Activated B cell treated with CpG ODN at 0.5 μM for 24 hours (primary cell): ENCODE data around the gene KCND2. TPM values are rescaled to one million over a fixed set of nuclear protein-coding genes. Genes with fewer than 3 reads are reported as not detected.

Experiments used
- ATAC-seq: fragments of 200-7000 bp; cut with Tn5 transposase; one replicate; pipeline ENCODE4 v1.10.0; 2021; ENCODE audit warnings: low read depth, mild to moderate bottlenecking, moderate library complexity
- CTCF ChIA-PET: fragments of 350-600 bp; sonication (Branson Sonifier 250); formaldehyde crosslinking; loops from one replicate; lab custom pipeline; 2021; ENCODE audit warnings: antibody characterized with exemption; lab: Charles Lee
- POLR2A ChIA-PET: fragments of 350-600 bp; sonication (Branson Sonifier 250); formaldehyde crosslinking; loops from one replicate; lab custom pipeline; 2021; ENCODE audit warnings: antibody characterized with exemption; lab: Charles Lee
- DNase-seq: peaks from one replicate; pipeline ENCODE4 v3.0.0; 2022
- H3K27ac Mint-ChIP-seq: one replicate; pipeline ENCODE4 v1.8.0; 2020; ENCODE audit warnings: mixed read lengths
- H3K27me3 Mint-ChIP-seq: one replicate; pipeline ENCODE4 v1.8.0; 2021; ENCODE audit warnings: mixed read lengths
- H3K36me3 Mint-ChIP-seq: one replicate; pipeline ENCODE4 v1.8.0; 2021; ENCODE audit warnings: low read depth, mixed read lengths
- H3K4me1 Mint-ChIP-seq: one replicate; pipeline ENCODE4 v1.8.0; 2021; ENCODE audit warnings: mixed read lengths
- H3K4me3 Mint-ChIP-seq: one replicate; pipeline ENCODE4 v1.8.0; 2020; ENCODE audit warnings: mild to moderate bottlenecking, mixed read lengths
- H3K9me3 Mint-ChIP-seq: one replicate; pipeline ENCODE4 v1.8.0; 2020; ENCODE audit warnings: mixed read lengths
- intact Hi-C: fragments of 100-400 bp; cut with micrococcal nuclease; formaldehyde crosslinking; loops from one replicate; pipeline ENCODE4 v1.15.1; 2024
- total RNA-seq: library from RNA; stranded (reverse); gene quantifications from 2 replicates; pipeline ENCODE4 v1.2.3, GENCODE V29; 2022
- TF ChIP-seq, protein P1 (sequence below): fragments of 200-600 bp; IDR thresholded peaks from one replicate; pipeline ENCODE4 v1.8.0; 2022; ENCODE audit warnings: antibody characterized with exemption, mild to moderate bottlenecking

KCND2 gene
- total RNA-seq, 1 donor from 2014 or later = not detected

DNA sequence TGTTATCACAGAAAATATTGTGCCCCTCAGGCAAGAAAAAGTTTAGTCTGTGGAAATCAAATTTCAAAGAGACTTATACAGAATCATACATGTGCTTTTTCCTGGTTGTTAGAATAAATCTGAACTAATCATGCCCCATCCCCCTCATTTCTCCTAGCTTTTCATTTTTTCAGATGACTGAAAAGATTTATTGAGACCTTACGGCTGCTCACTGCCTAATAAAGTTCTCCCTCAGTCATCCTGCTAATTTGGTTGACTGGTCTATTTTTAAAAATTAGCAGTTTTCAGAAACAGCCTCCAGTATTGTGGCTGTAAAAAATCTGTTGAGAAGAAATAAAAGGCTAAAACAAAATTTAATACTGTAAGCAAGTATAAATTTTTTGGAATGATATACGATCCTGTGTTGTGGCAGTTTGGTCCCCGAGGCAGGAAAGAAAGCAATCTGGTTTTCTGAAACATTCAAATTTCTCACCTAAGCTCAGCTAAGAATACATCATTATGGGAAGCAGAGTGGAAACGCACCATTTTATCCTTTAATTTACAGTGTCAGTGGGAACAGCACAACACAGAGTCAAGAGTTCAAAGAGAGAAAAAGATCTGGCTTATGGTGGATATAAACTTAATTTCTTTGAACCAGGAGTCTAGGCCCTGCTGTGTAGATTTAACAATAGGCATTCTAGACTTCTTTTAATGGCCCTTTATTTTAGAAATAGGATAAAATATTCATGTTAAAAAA lies 144.4 kb downstream of the KCND2 start:
- ChIA-PET CTCF (no interaction called here), POLR2A (no interaction called here)
- Mint-ChIP-seq H3K36me3 (no peaks in the 10 kb centered on the region), H3K27ac (no peak overlapping the region), H3K4me3 (no peak overlapping the region), H3K27me3 (no peaks in the 10 kb centered on the region), H3K9me3 (no peaks in the 10 kb centered on the region), H3K4me1 (no peaks in the 10 kb centered on the region)
- DNase-seq (no peak), ATAC-seq (no peak)
- TF ChIP-seq, protein P1, sequence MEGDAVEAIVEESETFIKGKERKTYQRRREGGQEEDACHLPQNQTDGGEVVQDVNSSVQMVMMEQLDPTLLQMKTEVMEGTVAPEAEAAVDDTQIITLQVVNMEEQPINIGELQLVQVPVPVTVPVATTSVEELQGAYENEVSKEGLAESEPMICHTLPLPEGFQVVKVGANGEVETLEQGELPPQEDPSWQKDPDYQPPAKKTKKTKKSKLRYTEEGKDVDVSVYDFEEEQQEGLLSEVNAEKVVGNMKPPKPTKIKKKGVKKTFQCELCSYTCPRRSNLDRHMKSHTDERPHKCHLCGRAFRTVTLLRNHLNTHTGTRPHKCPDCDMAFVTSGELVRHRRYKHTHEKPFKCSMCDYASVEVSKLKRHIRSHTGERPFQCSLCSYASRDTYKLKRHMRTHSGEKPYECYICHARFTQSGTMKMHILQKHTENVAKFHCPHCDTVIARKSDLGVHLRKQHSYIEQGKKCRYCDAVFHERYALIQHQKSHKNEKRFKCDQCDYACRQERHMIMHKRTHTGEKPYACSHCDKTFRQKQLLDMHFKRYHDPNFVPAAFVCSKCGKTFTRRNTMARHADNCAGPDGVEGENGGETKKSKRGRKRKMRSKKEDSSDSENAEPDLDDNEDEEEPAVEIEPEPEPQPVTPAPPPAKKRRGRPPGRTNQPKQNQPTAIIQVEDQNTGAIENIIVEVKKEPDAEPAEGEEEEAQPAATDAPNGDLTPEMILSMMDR = no peak
- intact Hi-C loops = no loop called here

DNA sequence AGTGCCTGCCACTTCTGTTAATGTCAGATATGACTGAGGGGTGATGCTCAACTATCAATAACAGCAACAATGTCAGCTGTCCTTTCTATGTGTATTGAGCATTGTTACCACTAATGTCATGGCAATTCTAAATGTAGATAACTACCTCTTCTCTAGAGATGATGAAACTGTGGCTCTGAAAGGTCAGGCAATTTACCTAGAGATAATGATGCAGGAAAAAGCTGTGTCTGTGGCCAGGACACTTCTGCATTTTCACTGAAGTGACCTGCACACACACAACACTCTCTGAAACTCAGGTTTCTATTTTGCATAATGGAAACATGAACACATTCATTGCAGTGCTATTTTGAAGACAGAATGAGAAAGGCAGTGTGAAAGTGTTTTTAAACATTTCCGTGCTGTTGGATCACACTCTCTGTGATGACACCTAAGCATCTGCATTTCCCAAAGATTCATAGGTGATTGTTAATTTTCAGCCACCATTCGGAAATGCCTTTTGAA lies 148.2 kb downstream of the KCND2 start:
- ChIA-PET CTCF (no interaction called here), POLR2A (no interaction called here)
- ATAC-seq (no peak), DNase-seq (no peak)
- Mint-ChIP-seq H3K27ac (no peak overlapping the region), H3K4me1 (no peaks in the 10 kb centered on the region), H3K9me3 (no peaks in the 10 kb centered on the region), H3K4me3 (no peak overlapping the region), H3K27me3 (no peaks in the 10 kb centered on the region), H3K36me3 (no peaks in the 10 kb centered on the region)
- intact Hi-C loops = no loop called here
- TF ChIP-seq, protein P1 = no peak

DNA sequence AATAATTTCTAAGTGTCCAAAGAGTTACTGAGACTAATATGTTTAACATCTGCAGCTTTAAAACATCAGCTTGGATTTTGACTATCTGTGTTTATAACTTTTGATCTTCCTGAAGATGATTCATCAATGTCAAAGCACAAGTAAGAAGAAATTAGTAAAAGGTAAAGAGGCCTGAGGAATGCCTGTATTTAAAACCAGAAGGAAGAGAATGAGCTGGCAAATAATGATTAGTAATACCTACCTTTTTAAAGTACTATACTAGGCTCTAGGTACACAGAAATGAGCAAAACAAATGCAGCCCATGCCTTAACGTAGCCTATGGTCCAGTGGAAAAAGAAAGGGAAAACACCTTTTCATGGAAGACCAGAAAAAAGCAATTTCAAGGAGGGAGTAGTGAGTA lies 158.0 kb downstream of the KCND2 start:
- DNase-seq (no peak), ATAC-seq (no peak)
- ChIA-PET CTCF (no interaction called here), POLR2A (no interaction called here)
- Mint-ChIP-seq H3K4me1 (no peaks in the 10 kb centered on the region), H3K27me3 (no peaks in the 10 kb centered on the region), H3K27ac (no peak overlapping the region), H3K9me3 (no peaks in the 10 kb centered on the region), H3K36me3 (no peaks in the 10 kb centered on the region), H3K4me3 (no peak overlapping the region)
- TF ChIP-seq, protein P1 = no peak
- intact Hi-C loops = no loop called here

DNA sequence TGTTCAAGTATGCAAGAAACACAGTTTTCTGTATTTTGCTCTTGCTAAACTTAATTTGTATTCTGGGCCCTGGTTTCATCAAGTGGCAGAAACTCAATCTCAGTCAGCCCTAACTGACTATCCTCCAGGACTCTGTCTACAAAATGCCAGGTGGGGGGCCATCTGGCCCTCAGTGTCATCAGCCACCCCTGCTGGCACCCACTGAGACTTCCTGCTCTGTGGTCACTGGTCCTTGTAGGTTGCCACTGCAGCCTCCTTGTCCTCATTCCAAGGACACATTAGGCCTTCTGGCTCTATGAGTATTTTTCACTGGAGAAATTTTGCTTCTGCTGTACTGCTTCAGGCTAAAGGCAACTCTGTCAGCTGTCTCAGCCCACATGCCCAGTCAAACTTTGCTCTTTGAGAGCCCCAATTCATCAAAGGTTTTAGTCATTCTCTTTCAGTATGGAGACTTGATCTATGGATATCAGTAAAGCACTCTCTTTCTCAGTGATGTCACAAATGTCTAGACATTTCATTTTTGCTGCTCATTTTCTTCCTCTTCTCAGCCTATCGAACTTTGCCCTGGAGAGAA lies 163.6 kb downstream of the KCND2 start:
- ATAC-seq (no peak), DNase-seq (no peak)
- POLR2A ChIA-PET = no interaction called here
- Mint-ChIP-seq H3K36me3 (no peaks in the 10 kb centered on the region), H3K4me3 (no peak overlapping the region), H3K27ac (no peak overlapping the region), H3K27me3 (no peaks in the 10 kb centered on the region), H3K9me3 (no peaks in the 10 kb centered on the region), H3K4me1 (no peaks in the 10 kb centered on the region)
- intact Hi-C loops = no loop called here
- TF ChIP-seq, protein P1 = no peak
- CTCF ChIA-PET = no interaction called here

DNA sequence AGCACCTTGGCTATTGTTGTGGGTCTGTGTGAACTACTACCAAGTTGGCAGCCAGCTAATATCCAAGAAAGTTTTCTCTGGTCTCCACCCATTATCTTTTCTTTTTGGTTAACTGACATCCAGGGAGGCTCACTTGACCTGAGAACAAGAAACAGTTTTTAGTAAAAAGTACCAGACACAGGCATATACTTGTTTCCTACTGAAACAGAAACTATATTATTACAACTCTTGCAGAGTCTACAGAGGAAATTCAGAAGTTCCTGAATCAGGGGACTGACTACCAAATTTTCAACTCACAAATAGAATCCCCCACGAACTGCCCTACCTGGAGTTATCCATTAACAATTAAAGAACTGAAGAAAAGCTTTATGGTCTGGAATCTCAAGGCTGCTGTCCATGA lies 168.9 kb downstream of the KCND2 start:
- Mint-ChIP-seq H3K9me3 (no peaks in the 10 kb centered on the region), H3K4me1 (no peaks in the 10 kb centered on the region), H3K4me3 (no peak overlapping the region), H3K27ac (no peak overlapping the region), H3K27me3 (no peaks in the 10 kb centered on the region), H3K36me3 (no peaks in the 10 kb centered on the region)
- intact Hi-C loops = no loop called here
- ATAC-seq = no peak
- POLR2A ChIA-PET = no interaction called here
- TF ChIP-seq, protein P1 = no peak
- CTCF ChIA-PET = no interaction called here
- no peak for DNase-seq
